Measurements from ENCODE around the gene SLC6A1.

The SLC6A1 gene

DNA sequence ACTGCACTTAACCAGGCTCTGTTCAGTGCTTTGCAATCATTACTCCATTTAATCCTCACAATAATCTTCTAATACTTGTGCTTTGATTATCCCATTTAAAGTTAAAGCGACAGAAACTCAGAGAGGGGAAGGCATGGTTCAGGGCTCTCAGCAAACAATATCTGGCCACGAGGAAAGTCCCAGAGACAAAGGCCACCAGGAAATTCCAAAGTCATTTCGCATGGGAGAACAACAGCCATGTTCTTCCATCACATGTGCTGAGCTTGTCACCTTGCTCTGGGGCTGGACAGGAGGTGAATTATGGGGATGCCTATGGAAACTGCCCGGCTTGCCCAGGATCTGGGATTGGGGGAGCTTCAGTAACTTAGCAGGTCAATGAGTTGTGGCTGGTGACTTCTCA is 95.5 kb downstream of the SLC6A1 start:
- Histone ChIP-seq H3K79me2 (ENCODE audit: insufficient read depth, low read length) (no peaks in the 10 kb centered on the region), H3K4me3 (ENCODE audit: low read depth, low read length, poor library complexity, severe bottlenecking) (no peak overlapping the region), H2AFZ (ENCODE audit: low read length) (no peak overlapping the region), H3K9me2 (ENCODE audit: low read depth, low read length) (no peaks in the 10 kb centered on the region), H3K27me3 (ENCODE audit: insufficient read depth, low read length) (no peaks in the 10 kb centered on the region), H3K4me1 (ENCODE audit: insufficient read depth, low read length, severe bottlenecking) (no peaks in the 10 kb centered on the region), H3K27ac (ENCODE audit: low read depth, low read length, poor library complexity, severe bottlenecking) (no peak overlapping the region), H3K36me3 (ENCODE audit: insufficient read depth, low read length) (no peaks in the 10 kb centered on the region), H3K4me2 (ENCODE audit: low read length) (no peak overlapping the region), H3K9ac (ENCODE audit: low read length) (no peak overlapping the region), H3K9me3 (ENCODE audit: low read length) (no peaks in the 10 kb centered on the region), H3F3A (ENCODE audit: insufficient read depth, low read length) (no peaks in the 10 kb centered on the region), H4K20me1 (ENCODE audit: insufficient read depth, low read length) (no peaks in the 10 kb centered on the region)
- TF ChIP-seq CTCF (IDR thresholded peaks at IDR 0.05; ENCODE audit: low read length), result no peak
- no peak for TF ChIP-seq EZH2 (IDR thresholded peaks at IDR 0.05; ENCODE audit: borderline replicate concordance, low read length)

DNA sequence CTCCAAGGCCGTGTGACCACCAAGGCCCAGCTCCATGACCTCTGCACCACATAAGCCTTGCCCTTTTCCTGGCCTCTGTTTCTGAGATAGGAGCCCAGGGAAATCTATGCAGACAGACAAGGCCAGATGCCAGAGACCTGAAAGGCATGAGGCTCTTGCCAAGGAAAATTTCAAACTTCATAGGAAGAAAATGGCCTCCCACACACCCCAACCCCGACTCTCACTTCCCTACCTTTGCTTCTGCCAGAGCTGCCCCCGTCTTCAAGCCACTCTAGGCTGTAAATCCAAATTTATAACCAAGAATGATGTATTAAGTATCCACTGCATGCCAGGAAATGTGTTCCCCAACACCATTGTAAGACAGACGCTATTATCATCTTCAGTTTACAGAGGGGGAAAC is 96.3 kb downstream of the SLC6A1 start:
- H3K9me3 ChIP-seq (ENCODE audit: low read length), result no peaks in the 10 kb centered on the region
- no peaks in the 10 kb centered on the region for H4K20me1 ChIP-seq (ENCODE audit: insufficient read depth, low read length)
- no peaks in the 10 kb centered on the region for H3F3A ChIP-seq (ENCODE audit: insufficient read depth, low read length)
- H3K36me3 ChIP-seq (ENCODE audit: insufficient read depth, low read length), result no peaks in the 10 kb centered on the region
- no peaks in the 10 kb centered on the region for H3K4me1 ChIP-seq (ENCODE audit: insufficient read depth, low read length, severe bottlenecking)
- H3K4me2 ChIP-seq (ENCODE audit: low read length), result no peak overlapping the region
- no peaks in the 10 kb centered on the region for H3K79me2 ChIP-seq (ENCODE audit: insufficient read depth, low read length)
- no peak overlapping the region for H3K4me3 ChIP-seq (ENCODE audit: low read depth, low read length, poor library complexity, severe bottlenecking)
- no peak overlapping the region for H2AFZ ChIP-seq (ENCODE audit: low read length)
- no peaks in the 10 kb centered on the region for H3K27me3 ChIP-seq (ENCODE audit: insufficient read depth, low read length)
- TF ChIP-seq EZH2 (IDR thresholded peaks at IDR 0.05; ENCODE audit: borderline replicate concordance, low read length), result no peak
- TF ChIP-seq CTCF (IDR thresholded peaks at IDR 0.05; ENCODE audit: low read length), result no peak
- no peak overlapping the region for H3K27ac ChIP-seq (ENCODE audit: low read depth, low read length, poor library complexity, severe bottlenecking)
- no peaks in the 10 kb centered on the region for H3K9me2 ChIP-seq (ENCODE audit: low read depth, low read length)
- H3K9ac ChIP-seq (ENCODE audit: low read length), result no peak overlapping the region

Data from OCI-LY1 (cell line).